WTC11 (cell line): ENCODE measurements around the gene PROK1.

Experiments used
- CREM ChIP-seq: sonication (generic); formaldehyde crosslinking; IDR thresholded peaks from 2 replicates; pipeline ENCODE4 v1.8.1; 2022; ENCODE audit warnings: mild to moderate bottlenecking, missing genetic modification reagents, moderate library complexity
- CTCF ChIP-seq: fragments of 200-600 bp; IDR thresholded peaks from 2 replicates; pipeline ENCODE4 v1.8.0; 2022; ENCODE audit warnings: antibody characterized with exemption
- JUN ChIP-seq: sonication (generic); formaldehyde crosslinking; IDR thresholded peaks from 2 replicates; pipeline ENCODE4 v1.8.0; 2023; ENCODE audit warnings: mild to moderate bottlenecking, missing genetic modification reagents
- TEAD4 ChIP-seq: sonication (generic); formaldehyde crosslinking; IDR thresholded peaks from 2 replicates; pipeline ENCODE4 v1.8.0; 2022; ENCODE audit warnings: mild to moderate bottlenecking, missing genetic modification reagents
- ZNF423 ChIP-seq: fragments of 250-450 bp; sonication (Bioruptor Pico); IDR thresholded peaks from 2 replicates; pipeline ENCODE4 v2.1.2; 2022; ENCODE audit warnings: mild to moderate bottlenecking, moderate library complexity
- TF ChIP-seq, protein P1 (sequence below): fragments of 250-450 bp; sonication (Bioruptor Pico); conservative IDR thresholded peaks from 2 replicates; pipeline ENCODE4 v1.9.0; 2021; ENCODE audit warnings: mild to moderate bottlenecking

- no peak for TF ChIP-seq CTCF
- TF ChIP-seq, protein P1, sequence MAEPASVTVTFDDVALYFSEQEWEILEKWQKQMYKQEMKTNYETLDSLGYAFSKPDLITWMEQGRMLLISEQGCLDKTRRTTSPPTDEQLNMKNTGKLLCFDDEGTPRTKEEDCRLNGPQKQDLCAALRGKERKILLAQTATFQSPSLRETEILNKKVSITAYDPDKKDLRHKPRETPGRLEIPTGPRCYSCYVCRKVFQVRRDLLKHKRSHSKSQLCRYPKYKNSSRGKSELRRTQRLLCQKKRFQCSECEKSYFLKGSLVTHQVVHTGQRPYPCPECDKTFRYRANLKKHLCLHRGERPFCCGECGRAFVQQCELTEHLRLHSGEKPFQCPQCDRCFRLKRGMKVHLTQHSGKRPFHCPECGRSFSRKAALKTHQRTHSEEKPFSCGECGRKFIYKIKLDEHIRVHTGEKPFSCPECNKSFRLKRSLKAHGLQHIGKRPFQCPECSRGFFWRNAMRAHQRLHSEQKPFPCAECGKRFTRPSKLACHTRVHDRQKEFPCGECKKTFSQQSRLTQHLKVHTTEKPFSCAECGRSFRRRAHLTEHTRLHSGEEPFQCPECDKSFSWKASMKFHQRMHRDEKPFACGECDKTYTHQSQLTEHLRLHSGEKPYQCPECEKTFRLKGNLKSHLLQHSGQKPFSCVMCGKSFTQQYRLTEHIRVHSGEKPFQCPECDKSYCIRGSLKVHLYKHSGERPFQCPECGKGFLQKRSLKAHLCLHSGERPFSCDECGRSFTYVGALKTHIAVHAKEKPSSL (CRISPR knock-in tag) = no peak
- TF ChIP-seq ZNF423 = no peak
- no peak for TF ChIP-seq JUN (CRISPR knock-in tag)
- TF ChIP-seq CREM (CRISPR knock-in tag) = no peak
- TF ChIP-seq TEAD4 = no peak
Observed at GRCh38 chr1:110488867-110489266, 37.9 kb downstream of the PROK1 start.
